Measurements from ENCODE around the gene CEBPG.

CEBPG gene

DNA sequence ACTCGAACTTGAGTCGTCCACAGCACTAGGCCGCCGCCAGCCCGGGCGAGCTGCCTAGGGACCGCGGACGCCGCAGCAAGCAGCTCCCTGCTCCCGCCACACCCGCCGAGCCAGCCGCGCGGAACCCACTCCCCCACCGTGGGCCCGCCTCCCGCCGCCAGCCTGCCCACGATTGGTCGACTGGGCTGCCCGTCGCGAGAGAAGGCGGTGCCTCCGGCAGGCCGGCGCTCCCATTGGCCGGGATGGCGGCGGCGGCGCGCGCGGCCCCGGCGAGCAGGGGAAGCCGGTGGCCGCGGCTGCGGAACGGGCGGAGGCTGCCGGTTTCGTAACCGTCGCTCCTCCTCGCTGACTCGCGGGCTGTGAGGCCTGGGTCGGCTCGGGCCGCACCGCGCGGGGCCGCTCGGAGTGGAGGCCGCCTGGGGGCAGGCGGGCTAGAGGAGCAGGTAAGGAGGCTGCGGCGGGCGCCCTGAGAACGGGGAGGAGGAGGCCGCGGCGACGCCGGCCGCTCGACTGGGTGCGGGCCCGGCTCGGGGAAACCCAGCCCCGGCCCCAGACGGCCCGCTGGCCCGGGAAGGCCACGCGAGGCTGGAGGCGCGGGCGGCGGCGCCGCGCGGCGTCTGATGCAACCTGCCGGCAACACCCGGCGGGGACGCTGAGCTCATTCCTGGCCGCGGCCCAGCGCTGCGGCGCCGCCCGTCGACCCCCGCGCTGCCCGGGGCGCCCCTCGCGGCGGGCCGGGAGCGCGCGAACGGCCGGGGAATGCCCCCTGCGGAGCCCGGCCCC, at the start of gene CEBPG:
Gene CEBPG (plus strand): TSS at position 257 of the 783 bp plus-strand sequence. CDS start 5,531 bp downstream, outside the sequence.
- DNase-seq = peak; percentile 80 to 94

DNA sequence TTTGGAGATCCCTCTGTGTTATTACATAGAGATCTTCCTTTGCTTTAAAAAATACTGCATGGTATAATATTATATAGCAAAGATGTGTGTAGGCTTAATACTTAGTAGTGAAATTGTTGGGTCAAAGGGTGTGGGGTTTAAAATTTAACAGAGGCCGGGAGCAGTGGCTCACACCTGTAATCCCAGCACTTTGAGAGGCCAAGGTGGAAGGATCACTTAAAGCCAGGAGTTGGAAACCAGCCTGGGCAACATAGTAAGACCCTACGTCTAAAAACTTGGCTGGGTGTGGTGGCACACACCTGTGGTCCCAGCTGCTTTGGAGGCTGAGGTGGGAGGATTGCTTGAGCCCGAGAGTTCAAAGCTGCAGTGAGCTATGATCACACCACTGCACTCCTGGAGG, 48.9 kb upstream of the CEBPG start:
- DNase-seq = no peak

DNA sequence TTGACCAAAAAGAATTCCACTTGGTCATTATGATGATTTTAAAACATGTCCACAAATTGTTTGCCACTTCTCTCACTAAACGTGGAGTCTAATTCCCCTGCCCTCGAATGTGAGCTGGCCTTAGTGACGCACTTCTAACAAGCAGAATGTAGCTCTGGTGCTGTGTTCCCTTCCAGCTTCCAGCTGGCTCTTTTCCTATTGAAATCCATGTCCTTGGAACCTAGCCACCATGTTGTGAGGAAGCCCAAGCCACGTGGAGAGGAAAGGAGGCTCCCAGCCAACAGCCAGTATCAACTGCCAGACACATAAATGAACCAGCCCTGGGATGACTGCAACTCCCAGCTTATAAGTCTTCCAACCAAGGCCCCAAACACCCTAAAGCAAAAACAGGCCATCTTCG, 47.6 kb upstream of the CEBPG start:
- DNase-seq = no peak

DNA sequence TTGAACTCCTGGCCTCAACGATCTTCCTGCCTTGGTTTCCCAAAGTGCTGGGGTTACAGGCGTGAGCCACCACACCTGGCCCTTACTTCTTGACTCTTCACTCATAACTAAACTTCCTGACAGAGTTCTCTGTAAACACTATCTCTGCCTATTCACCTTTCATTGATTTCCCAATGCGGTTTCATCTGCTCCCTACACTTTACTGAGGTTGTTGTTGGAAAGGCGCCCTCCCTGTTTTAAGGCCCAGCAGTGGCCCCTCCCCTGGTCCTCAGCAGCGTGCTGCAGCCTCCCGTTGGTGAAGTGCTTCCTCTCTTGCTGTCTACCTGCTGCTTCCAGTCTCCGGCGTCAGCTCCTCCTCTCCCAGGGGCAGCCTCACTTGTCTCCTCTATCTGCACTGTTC, 44.4 kb upstream of the CEBPG start:
- DNase-seq = no peak

DNA sequence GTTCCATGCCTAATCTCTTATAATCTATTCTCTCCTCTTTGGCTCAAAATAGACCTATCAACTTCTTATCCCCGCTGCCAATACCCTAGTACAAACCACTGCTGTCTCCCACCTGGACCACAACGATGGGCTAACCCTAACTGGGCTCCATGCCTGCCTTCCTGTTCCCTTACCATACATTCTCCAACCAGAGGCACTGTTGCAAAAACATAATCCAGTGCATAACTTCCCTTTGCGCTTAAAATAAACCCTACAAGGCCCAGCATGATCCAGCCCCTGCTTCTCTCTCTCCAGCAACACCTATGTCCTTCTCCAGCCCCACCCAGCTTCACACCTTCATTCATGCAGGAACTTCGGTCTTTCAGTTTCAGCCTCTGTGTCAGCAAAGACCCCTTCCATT, 43.8 kb upstream of the CEBPG start:
- DNase-seq = no peak

DNA sequence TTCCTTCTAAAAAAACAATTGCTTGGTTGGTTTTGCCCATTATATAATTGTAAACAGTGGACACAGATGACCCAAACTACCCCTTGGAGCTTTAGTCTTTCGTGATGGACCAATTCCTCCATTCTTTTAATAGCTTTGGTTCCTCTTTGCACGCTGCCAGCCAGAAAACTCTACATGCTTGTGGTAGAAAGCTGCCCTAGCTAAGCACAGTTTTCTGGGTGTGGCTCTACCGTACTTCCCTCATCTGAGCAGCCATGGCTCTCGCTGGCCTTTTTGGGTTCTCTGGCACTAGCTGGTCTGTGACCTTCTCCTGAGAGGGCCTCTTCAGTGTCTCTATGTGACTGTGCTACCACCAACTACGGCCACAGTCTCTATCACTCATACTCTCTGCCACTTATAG, 41.3 kb upstream of the CEBPG start:
- DNase-seq = no peak

DNA sequence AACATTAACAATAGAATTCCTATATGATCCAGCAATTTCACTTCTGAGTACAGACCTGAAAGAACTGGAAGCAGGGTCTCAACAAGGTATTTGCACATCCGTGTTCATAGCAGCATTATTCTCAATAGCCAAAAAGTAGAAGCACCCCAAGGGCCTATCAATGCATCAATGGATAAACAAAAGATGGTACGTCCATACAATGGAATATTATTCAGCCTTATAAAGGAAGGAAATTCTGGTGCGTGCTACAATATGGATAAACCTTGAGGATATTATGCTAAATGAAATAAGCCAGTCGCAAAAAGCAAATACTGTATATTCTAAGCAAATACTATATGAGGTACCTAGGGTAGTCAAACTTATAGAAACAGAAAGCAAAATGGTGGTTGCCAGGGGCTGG, 40.4 kb upstream of the CEBPG start:
- DNase-seq = no peak

DNA sequence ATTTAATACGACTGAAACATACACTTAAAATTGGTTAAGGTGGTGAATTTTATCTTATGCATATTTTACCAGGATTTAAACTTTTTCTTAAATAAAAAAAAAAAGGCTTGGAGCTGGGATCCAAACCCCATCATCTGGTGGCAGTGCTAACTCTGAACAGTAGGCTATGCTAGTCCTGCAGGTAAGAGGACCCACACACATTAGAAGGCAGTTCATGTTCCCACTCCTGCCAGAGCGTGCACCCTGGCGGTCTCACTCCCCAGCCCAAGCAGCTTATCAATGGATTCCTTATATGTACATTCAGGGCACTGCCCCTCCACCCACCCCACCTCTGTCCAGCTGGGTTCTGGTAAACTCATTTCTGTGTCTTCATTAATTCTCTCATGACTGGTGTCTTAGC, 39.9 kb upstream of the CEBPG start:
- DNase-seq = no peak

DNA sequence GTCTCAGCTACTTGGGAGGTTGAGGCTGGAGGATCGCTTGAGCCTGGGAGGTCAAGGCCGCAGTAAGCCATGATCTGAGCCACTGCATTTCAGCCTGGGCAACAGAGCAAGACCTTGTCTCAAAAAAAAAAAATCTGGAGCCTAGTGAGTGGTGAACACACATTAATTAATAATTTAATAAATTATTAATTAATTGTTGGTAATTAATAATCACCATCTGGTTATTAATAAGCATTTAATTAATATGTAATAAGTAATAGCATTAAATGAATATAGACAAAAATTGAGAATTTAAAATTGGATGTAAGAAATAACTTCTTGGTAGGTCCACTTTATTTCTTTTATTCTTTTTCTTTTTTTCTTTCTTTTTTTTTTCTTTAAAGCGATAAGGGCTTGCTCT, 39.2 kb upstream of the CEBPG start:
- DNase-seq = no peak

DNA sequence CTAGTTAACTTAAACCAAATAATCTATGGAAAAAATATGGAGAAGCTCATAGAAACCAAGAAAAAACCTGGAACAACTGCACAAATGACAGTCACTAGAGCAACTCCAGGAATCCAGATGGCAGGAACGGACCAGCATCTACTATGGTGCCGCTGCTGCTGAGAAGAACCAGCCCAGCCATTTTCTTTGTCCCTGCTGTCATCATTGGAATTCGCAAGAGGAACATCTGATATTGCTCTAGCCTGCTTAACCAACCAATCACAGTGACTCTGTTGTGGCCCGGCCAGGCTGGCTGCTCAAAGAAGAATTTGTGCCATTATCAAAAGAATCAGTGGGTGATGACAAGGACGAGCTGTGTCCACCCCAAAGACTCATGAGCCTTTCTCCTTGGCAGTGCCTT, 38.1 kb upstream of the CEBPG start:
- DNase-seq = no peak

DNA sequence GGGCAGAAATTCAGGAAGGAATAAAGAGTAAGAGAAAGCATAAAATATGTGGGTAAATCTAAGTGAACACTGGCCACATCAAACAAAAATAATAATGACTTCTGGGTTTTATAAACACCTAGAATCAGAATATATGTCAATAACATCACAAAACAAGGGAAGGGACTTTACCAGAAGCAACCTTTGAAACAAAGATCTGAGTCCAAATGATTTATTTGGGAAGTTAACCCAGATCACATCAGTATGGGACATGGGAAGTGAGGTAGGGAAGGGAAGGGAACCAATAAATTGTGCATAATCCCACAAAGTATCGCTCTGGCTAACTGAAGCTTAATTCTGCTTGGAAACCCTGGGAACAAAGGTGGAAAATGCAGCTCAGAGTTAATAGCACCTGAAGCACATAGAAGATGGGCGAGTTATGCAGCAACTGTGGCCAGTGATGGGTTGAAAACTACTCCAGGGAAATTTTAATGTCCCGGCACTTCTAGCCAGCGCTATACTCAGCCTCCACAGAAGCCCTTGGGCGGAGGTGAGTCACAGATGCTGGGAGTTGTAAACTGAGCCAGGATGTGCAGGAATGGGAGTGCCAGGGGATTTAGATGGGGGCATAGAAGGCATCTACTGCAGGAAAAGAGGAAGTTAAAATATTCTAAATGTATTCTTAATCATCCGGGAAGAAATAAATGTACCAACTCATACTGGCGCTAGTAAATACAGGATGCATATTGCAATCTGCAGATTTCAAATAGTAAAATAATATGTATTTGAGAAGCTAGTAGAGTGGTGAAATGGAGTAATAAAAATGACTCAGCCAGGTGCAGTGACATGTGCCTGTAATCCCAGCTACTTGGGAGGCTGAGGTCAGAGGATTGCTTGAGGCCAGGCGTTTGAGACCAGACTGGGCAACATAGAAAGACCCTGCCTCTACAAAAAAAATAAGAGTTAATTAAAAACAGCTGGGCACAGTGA, 34.2 kb upstream of the CEBPG start:
- DNase-seq = no peak

DNA sequence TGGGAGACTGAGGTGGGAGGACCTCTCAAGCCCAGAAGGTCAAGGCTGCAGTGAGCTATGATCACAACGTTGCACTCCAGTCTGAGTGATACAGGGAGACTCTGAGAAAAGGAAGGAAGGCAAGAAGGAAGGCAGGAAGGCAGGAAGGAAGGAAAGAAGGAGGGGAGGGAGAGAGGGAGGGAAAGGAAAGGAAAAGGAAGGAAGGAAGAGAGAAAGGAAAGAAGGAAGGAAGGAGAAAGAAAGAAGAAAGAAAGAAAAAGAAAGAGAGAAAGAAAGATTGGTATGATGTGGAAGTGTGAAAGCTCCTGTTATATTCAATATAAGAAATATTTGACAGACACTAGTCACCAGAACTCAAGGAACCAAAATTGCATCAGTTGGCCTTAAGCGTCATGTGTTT, 32.5 kb upstream of the CEBPG start:
- DNase-seq = no peak

DNA sequence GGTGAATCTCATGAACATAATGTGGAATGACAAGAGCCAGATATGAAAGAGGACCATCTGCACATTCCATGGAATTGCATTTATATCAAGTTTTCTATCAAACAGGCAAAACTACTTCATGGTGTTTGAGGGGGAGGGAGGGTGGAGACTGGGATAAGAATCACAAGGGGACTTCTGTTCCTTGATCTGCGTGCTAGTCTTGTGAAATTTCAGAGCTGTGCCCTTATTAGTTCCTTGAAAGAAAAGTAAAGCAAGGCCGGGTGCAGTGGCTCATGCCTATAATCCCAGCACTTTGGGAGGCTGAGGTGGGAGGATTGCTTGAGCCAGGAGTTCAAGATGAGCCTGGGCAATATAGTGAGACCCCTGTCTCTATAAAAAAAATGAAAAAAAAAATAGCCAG, 30.2 kb upstream of the CEBPG start:
- no peak for DNase-seq

DNA sequence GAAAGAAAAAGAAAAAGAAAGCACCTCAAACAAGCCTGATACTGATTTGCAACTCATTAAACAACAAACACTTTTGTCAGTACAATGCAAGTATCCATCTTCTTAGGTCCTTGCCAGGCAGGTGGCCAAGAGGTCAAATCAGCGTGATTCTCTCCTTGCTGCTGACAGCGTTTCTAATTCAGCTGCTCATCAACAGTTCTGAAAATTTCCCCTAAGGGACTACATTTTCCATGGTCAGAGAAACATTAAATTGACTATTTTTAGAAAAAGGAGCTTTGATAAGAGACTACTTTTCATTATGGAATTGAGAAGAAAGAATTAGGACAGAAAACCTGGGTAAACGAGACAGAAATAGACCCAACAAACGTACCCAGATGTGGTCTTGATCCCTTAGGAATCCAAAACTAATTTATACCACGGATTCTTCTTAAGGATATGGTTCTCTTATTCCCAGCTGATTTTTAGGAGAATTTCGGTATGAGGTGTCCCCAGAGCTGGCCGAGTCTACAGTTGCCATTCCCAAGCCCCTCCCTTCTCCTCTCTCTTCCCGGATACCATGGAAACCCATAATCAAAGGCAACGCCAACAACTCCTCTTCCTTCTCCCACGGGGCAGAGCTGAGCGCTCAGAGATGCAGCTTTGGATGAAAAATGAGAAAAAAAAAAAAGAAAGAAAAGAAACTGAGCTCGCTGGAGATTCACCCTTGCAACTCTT, 29.5 kb upstream of the CEBPG start:
- no peak for DNase-seq

DNA sequence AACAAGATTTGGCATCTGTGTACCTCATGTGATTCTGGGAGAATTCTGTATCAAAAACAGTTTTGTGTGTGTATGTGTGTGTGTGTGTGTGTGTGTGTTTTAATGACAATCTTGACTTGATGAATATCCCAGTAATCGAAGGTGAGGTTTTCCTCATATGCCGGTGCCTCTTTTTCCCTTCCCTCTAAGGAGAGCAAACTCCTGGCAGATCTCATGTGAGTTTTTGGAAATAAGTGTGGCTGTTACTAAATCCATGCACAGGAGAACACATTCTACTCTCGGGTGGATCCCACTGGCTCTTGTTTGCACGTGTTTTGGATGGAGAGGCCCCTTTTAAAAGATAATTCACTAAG, 29.0 kb upstream of the CEBPG start:
- no peak for DNase-seq

DNA sequence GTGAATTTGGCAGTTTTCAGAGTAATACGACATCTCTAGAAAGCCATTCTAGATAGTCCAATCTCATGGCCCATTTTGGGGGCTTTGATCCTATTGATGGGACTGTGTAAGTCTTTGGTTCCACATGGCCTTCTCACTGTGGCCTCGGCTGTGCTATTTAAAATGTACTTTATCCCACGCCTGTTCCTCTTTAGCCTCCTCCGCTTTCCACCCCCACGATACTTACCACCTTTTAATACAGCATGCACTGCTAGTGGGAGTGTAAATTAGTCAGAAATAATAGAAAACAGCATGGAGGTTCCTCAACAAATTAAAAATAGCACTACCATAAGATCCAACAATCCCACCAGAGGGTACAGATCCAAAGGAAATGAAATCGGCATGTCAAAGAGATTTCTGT, 28.3 kb upstream of the CEBPG start:
- no peak for DNase-seq

DNA sequence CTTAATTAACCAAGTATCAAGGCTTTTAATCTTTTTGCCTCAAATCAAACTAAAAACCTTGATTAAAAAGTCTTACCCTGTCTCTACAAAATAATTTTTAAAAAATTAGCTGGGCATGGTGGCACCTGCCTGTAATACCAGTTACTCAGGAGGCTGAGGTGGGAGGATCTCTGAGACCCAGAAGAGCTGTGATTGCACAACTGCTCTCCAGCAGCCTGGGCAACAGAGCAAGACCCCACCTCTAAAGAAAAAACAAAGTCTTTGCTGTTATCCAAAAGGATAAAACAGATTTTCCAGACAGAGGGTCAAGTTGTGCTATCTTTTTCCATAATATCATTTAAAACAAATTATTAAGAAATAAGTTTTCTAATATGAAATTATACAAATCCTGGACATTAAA, 26.8 kb upstream of the CEBPG start:
- no peak for DNase-seq

DNA sequence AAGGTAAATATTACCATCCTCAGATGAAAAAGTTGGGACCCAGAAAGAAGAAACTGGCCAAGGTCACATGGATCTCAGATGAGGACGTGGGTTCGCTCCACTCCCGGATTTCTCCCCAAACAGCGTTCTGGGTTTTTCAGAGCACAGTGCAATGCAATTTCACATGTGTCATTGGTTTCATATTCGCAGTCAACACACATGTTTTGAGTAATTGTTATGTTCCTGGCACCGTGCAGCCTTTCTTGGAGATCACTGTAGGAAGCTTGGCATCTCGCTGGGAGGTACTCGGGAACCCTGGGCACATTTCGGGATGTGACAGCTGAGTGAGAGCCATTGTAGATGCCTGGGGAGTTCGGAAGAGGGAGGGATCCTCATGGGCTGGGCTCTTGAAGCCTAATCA, 26.2 kb upstream of the CEBPG start:
- no peak for DNase-seq

DNA sequence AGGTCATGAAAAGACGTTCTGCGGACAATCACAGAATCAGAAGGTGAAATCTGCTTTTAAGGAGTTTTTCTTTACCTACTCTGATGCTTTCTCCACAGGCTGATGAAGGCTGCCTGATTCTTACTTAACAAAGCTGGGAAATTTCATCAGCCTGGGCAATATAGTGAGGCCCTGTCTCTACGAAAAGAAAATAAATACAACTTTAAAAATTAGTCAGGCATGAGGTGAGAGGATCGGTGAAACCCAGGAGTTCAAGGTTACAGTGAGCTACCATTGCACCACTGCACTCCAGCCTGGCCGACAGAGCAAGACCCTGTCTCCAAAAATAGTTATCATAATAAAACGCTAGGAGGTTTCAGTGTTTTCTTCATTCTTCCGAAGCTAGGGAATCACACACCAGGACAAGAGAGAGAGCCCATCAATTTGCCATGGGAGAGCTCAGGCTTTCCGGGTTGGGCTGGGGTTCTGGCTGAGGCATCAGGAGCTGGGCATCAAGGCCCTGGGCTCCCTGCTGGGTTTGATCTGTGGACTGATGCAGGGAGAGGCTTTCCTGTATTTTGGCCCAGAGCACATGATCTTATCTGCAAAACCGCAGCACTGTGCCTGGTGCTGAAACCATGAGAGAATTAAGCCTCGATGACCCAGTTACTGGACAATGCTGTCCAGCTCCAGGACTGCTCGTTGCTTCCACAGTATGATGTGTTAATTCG, 25.1 kb upstream of the CEBPG start:
- no peak for DNase-seq

DNA sequence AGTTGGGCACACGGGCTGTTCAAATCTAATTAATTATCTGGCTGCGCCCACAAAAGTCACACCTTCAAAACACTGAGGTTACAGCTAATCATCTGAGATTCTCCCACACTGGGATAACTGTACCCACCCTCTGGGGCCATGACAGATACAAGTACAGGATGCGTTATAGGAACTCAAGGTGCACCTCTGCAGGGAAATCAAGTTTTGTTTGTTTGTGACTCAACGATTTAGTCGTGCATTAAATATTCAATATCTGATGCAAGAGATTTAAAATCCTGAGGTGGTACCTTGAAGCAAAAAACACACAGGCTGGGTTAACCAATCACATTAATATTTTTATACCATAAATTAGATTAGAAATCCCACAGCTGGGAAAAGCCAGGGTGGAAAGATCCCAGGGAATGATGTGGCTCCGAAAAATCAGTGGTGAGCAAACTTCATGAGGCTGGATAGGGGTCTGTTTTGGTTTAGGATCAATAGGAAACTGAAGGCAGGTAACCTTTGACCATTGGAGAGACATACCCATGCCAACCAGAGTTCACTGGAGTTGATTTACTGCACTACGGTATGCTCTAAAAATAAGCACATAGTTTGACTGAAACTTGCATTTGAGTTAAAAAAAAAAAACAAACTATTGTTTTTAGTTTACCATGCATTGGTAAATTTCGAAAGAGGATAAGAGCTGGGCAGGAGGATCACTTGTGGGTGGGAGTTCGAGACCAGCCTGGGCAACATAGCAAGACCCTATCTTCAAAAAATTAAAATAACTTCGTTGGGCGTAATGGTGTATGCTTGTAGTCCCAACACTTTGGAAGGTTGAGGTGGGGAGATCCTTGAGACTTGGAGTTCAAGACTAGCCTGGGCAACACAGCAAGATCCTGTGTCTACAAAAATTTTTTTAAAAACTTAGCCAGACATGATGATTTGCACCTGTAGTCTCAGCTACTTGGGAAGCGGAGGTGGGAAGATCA, 23.9 kb upstream of the CEBPG start:
- no peak for DNase-seq

DNA sequence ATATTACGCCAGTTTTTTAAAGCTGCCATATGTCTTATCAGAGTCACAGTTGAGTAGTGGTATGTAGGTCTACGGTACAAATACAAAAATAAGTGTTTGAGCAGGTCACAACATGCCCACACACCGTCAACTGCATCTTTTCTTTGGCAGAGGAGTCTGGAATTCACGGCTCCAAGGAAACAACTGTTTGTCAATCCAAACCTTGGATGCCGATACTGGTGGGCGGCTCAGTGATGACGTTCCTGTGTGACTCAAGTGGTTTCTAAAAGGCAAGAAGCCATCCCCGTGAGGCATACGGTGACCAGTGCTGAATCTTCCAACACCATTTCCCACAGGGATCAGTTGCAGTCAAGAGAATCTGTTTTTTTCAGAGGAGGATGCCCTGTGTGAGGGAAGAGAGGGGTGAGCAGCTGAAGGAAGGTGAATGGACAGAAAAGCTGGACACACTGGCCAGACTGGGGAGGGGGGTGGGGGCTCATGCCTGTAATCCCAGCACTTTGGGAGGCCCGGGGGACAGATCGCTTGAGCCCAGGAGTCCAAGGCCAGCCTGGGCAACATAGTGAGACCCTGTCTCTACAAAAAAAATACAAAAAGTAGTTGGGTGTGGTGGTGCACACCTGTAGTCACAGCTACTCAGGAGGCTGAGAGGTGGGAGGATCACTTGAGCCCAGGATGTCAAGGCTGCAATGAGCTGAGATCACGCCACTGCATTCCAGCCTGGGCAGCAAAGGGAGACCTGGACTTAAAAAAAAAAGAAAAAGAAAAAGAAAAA, 22.8 kb upstream of the CEBPG start:
- DNase-seq = no peak
